HCT116 (cell line): Measurements from ENCODE around the gene TNFAIP8L3. TPM values are rescaled to one million over a fixed set of nuclear protein-coding genes. Genes with fewer than 3 reads are reported as not detected.

Experiments used
- ATAC-seq: fragments of 200-7000 bp; cut with Tn5 transposase; 2 replicates; pipeline ENCODE4 v1.9.1; 2020; ENCODE audit warnings: mild to moderate bottlenecking, moderate library complexity
- BruUV-seq: library from RNA; stranded (reverse); fragments of 400-500 nt; replicated peaks from 2 replicates; lab custom pipeline; 2021; lab: Mats Ljungman, UMichigan
- CTCF ChIA-PET: fragments of 300-600 bp; sonication (Branson Sonifier 250); formaldehyde crosslinking; loops from one replicate; lab custom pipeline; 2021; ENCODE audit warnings: antibody characterized with exemption; lab: Charles Lee
- POLR2A ChIA-PET: fragments of 300-600, 350-600 bp; sonication (Branson Sonifier 250); formaldehyde crosslinking; loops from one replicate; lab custom pipeline; 2021; ENCODE audit warnings: antibody characterized with exemption; lab: Charles Lee
- RAD21 ChIA-PET, 2 experiments: fragments of 300-600 bp; sonication (Branson Sonifier 250); formaldehyde crosslinking; loops; one replicate each; lab custom pipeline; 2023; ENCODE audit warnings: low total read pairs in 2 of 2; ENCODE audit not compliant: uncharacterized antibody in 2 of 2, unreplicated experiment in 2 of 2, low non-redundant PET in 1 of 2; lab: Charles Lee
- DNase-seq: peaks from one replicate; pipeline ENCODE4 v3.0.0-alpha.2; 2010; ENCODE audit warnings: low read depth, low spot score
- H2AFZ ChIP-seq: fragments of 200-600 bp; shearing (Covaris generic), sonication (generic); 2 replicates; pipeline ENCODE4 v1.6.1; 2017; ENCODE audit warnings: low read depth, mixed run types, mixed read lengths, antibody characterized with exemption, low read length; ENCODE audit not compliant: poor library complexity, severe bottlenecking
- H3K27ac ChIP-seq: 2 replicates; pipeline ENCODE4 v1.5.1; 2012; ENCODE audit warnings: low read depth, low read length
- H3K27me3 ChIP-seq: fragments of 200-600 bp; sonication (generic); 2 replicates; pipeline ENCODE4 v1.6.1; 2016; ENCODE audit warnings: mixed run types, low read length, mixed read lengths; ENCODE audit not compliant: insufficient read depth
- H3K36me3 ChIP-seq, 2 experiments: fragments of 200-500 bp in 1 of 2; fragments of 200-600 bp in 1 of 2; sonication (Bioruptor generic) in 1 of 2; sonication (generic) in 1 of 2; 2 replicates each; pipeline versions ENCODE4 v1.5.1 to v1.6.1; 2014 to 2016; ENCODE audit warnings: low read length in 2 of 2, inconsistent platforms in 1 of 2, mixed read lengths in 1 of 2, mixed run types in 1 of 2; ENCODE audit not compliant: insufficient read depth in 2 of 2, control insufficient read depth in 1 of 2
- H3K4me1 ChIP-seq, 2 experiments: fragments of 200-600 bp in 1 of 2; sonication (generic) in 1 of 2; 2 replicates each; pipeline versions ENCODE4 v1.5.1 to v1.6.1; 2012 to 2017; ENCODE audit warnings: low read length in 2 of 2, inconsistent platforms in 1 of 2, mild to moderate bottlenecking in 1 of 2, mixed read lengths in 1 of 2, mixed run types in 1 of 2, moderate library complexity in 1 of 2; ENCODE audit not compliant: insufficient read depth in 2 of 2, control insufficient read depth in 1 of 2
- H3K4me2 ChIP-seq: fragments of 200-600 bp; sonication (generic); 2 replicates; pipeline ENCODE4 v1.6.1; 2017; ENCODE audit warnings: mixed run types, low read length, mixed read lengths
- H3K4me3 ChIP-seq, 2 experiments: fragments of 200-600 bp in 1 of 2; sonication (generic) in 1 of 2; replicated peaks in 1 of 2; 2 replicates each; pipeline ENCODE4 v1.5.1; 2011 to 2016; ENCODE audit warnings: low read length in 2 of 2, control low read depth in 1 of 2, low read depth in 1 of 2, mild to moderate bottlenecking in 1 of 2, mixed read lengths in 1 of 2, mixed run types in 1 of 2
- H3K79me2 ChIP-seq: fragments of 200-600 bp; sonication (generic); 2 replicates; pipeline ENCODE4 v1.6.1; 2017; ENCODE audit warnings: mild to moderate bottlenecking, mixed run types, low read length, moderate library complexity, mixed read lengths; ENCODE audit not compliant: insufficient read depth
- H3K9ac ChIP-seq: fragments of 200-600 bp; sonication (generic); 2 replicates; pipeline ENCODE4 v1.6.1; 2016; ENCODE audit warnings: low read length, mixed read lengths
- H3K9me2 ChIP-seq: fragments of 200-600 bp; sonication (generic), shearing (Covaris generic); 2 replicates; pipeline ENCODE4 v1.6.1; 2017; ENCODE audit warnings: mixed run types, mild to moderate bottlenecking, moderate library complexity; ENCODE audit not compliant: insufficient read depth
- H3K9me3 ChIP-seq, 2 experiments: fragments of 200-500 bp in 1 of 2; fragments of 200-600 bp in 1 of 2; sonication (Bioruptor generic) in 1 of 2; sonication (generic) in 1 of 2; 2 replicates each; pipeline ENCODE4 v1.6.1; 2014 to 2017; ENCODE audit warnings: low read length in 2 of 2, mixed read lengths in 2 of 2, inconsistent platforms in 1 of 2, low read depth in 1 of 2, mild to moderate bottlenecking in 1 of 2, mixed run types in 1 of 2, moderate library complexity in 1 of 2; ENCODE audit not compliant: control insufficient read depth in 1 of 2, insufficient read depth in 1 of 2
- H4K20me1 ChIP-seq: fragments of 200-600 bp; sonication (generic), shearing (Covaris generic); 2 replicates; pipeline ENCODE4 v1.6.1; 2017; ENCODE audit warnings: mixed run types, mild to moderate bottlenecking, moderate library complexity; ENCODE audit not compliant: insufficient read depth
- CEBPB ChIP-seq: IDR thresholded peaks from 2 replicates; pipeline ENCODE4 v1.6.1; 2012; ENCODE audit warnings: low read depth
- EZH2 ChIP-seq: fragments of 200-600 bp; sonication (generic); IDR thresholded peaks from 2 replicates; pipeline ENCODE4 v1.6.1; 2017; ENCODE audit warnings: antibody characterized with exemption, mixed run types
- EZH2phosphoT487 ChIP-seq: fragments of 200-600 bp; IDR thresholded peaks from 2 replicates; pipeline ENCODE4 v1.6.1; 2018; ENCODE audit warnings: antibody characterized with exemption, borderline replicate concordance
- JUND ChIP-seq: IDR thresholded peaks from 2 replicates; pipeline ENCODE4 v1.6.1; 2012
- POLR2A ChIP-seq: IDR thresholded peaks from 2 replicates; pipeline ENCODE4 v1.7.0; 2011; ENCODE audit warnings: borderline replicate concordance; ENCODE audit not compliant: insufficient read depth, insufficient read length; ENCODE audit errors: extremely low read depth
- POLR2AphosphoS5 ChIP-seq: IDR thresholded peaks from 2 replicates; pipeline ENCODE4 v1.6.1; 2011; ENCODE audit warnings: mild to moderate bottlenecking, low read depth, low read length, moderate library complexity
- RAD21 ChIP-seq: IDR thresholded peaks from 2 replicates; pipeline ENCODE4 v1.6.1; 2012; ENCODE audit warnings: low read depth, mild to moderate bottlenecking
- REST ChIP-seq: IDR thresholded peaks from 2 replicates; pipeline ENCODE4 v1.6.1; 2012; ENCODE audit warnings: low read depth
- SIN3A ChIP-seq: IDR thresholded peaks from 2 replicates; pipeline ENCODE4 v1.6.1; 2012; ENCODE audit warnings: low read depth
- SP1 ChIP-seq: IDR thresholded peaks from 2 replicates; pipeline ENCODE4 v1.6.1; 2012; ENCODE audit warnings: low read depth
- SRF ChIP-seq: IDR thresholded peaks from 2 replicates; pipeline ENCODE4 v1.6.1; 2012; ENCODE audit warnings: low read depth
- TCF7L2 ChIP-seq: IDR thresholded peaks from 2 replicates; pipeline ENCODE4 v1.7.0; 2011; ENCODE audit warnings: borderline replicate concordance, inconsistent platforms; ENCODE audit not compliant: insufficient read depth, insufficient read length; ENCODE audit errors: extremely low read depth
- YY1 ChIP-seq: IDR thresholded peaks from 2 replicates; pipeline ENCODE4 v1.6.1; 2011; ENCODE audit warnings: low read length, low read depth, moderate library complexity, mild to moderate bottlenecking; ENCODE audit not compliant: insufficient replicate concordance; ENCODE audit errors: extremely low read depth
- ZFX ChIP-seq: fragments of 450-650 bp; IDR thresholded peaks from 2 replicates; pipeline ENCODE4 v1.6.1; 2017
- ZNF274 ChIP-seq: fragments of 200-500 bp; sonication (Bioruptor generic); IDR thresholded peaks from 2 replicates; pipeline ENCODE4 v1.6.1; 2014; ENCODE audit warnings: mild to moderate bottlenecking, low read depth, low read length, inconsistent platforms
- intact Hi-C: fragments of 100-400 bp; cut with micrococcal nuclease; formaldehyde crosslinking; loops from 2 replicates; pipeline ENCODE4 v1.10.0; 2022
- total RNA-seq: library from RNA; stranded (reverse); gene quantifications from one replicate; pipeline ENCODE4 v1.2.1, GENCODE V29; 2021; ENCODE audit not compliant: unreplicated experiment
- TF ChIP-seq, protein P1 (sequence below): IDR thresholded peaks from 2 replicates; pipeline ENCODE4 v1.6.1; 2012

Gene TNFAIP8L3
- total RNA-seq, 1 experiment from 2014 or later: 0.47 TPM

DNA sequence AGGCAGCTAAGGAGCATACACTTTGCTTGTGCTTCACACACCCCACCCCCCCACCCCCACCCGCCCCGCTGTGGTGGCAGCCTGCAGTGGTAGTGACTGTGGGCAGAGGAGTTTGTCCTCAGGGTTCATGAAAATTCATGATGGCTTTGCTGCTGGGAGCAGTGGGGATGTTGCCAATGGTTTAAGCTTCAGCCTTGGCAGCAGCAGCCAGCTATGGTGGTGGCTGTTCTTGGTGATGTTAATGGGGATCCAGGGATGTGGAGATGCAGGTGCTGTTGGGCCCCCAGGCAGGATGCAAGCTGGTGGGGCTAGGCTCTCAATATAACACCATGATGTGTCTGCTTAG, 55.8 kb downstream of the TNFAIP8L3 start:
- TF ChIP-seq SIN3A: no peak
- TF ChIP-seq POLR2AphosphoS5: no peak
- TF ChIP-seq ZFX: no peak
- TF ChIP-seq JUND: no peak
- no peak for TF ChIP-seq POLR2A
- no peak for TF ChIP-seq TCF7L2
- TF ChIP-seq EZH2: no peak
- no peak for TF ChIP-seq REST
- TF ChIP-seq, protein P1, sequence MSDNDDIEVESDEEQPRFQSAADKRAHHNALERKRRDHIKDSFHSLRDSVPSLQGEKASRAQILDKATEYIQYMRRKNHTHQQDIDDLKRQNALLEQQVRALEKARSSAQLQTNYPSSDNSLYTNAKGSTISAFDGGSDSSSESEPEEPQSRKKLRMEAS: no peak
- no peak for TF ChIP-seq EZH2phosphoT487
- TF ChIP-seq ZNF274: no peak
- TF ChIP-seq CEBPB: no peak
- TF ChIP-seq RAD21: no peak
- no peak for TF ChIP-seq SRF
- no peak for TF ChIP-seq SP1
- TF ChIP-seq YY1: no peak
- CTCF ChIA-PET: no interaction called here
- intact Hi-C loops: no loop called here
- BruUV-seq: no TSS peak
- ATAC-seq: no peak
- Histone ChIP-seq H3K27me3 (no peaks in the 10 kb centered on the region), H3K4me2 (no peak overlapping the region), H3K79me2 (peaks cover 26% of the 10 kb centered on the region), H3K4me1 (peaks cover 9 to 11% of the 10 kb centered on the region in 2 experiments), H3K9me3 (no peaks in the 10 kb centered on the region), H3K9me2 (0 out of 2 replicates have a peak, but pooled peaks cover 3% of the 10 kb centered on the region), H3K4me3 (no peak overlapping the region), H2AFZ (no peak overlapping the region), H4K20me1 (no peaks in the 10 kb centered on the region), H3K27ac (no peak overlapping the region), H3K36me3 (no peaks in the 10 kb centered on the region), H3K9ac (no peak overlapping the region)
- POLR2A ChIA-PET: no interaction called here
- RAD21 ChIA-PET: no interaction called here
- no peak for DNase-seq
